Gastrocnemius medialis (tissue), 4 donors: Measurements from ENCODE around the gene RAD23B.

Experiments used
- POLR2A ChIP-seq, 2 donors: fragments of 450-650 bp; IDR thresholded peaks; one replicate each; pipeline ENCODE4 v1.6.1; 2017; ENCODE audit warnings: antibody characterized with exemption in 2 of 2, mild to moderate bottlenecking in 2 of 2, moderate library complexity in 2 of 2
- TF ChIP-seq, protein P1 (sequence below), 5 experiments: fragments of 450-650 bp in 3 of 5; fragments of 200-600 bp in 2 of 5; sonication (generic) in 2 of 5; IDR thresholded peaks in 4 of 5; conservative IDR thresholded peaks in 1 of 5; 1 replicate in 4 of 5; 2 replicates in 1 of 5; pipeline ENCODE4 v1.5.1; 2016 to 2019; ENCODE audit warnings: antibody characterized with exemption in 5 of 5, mild to moderate bottlenecking in 3 of 5, moderate library complexity in 3 of 5

DNA sequence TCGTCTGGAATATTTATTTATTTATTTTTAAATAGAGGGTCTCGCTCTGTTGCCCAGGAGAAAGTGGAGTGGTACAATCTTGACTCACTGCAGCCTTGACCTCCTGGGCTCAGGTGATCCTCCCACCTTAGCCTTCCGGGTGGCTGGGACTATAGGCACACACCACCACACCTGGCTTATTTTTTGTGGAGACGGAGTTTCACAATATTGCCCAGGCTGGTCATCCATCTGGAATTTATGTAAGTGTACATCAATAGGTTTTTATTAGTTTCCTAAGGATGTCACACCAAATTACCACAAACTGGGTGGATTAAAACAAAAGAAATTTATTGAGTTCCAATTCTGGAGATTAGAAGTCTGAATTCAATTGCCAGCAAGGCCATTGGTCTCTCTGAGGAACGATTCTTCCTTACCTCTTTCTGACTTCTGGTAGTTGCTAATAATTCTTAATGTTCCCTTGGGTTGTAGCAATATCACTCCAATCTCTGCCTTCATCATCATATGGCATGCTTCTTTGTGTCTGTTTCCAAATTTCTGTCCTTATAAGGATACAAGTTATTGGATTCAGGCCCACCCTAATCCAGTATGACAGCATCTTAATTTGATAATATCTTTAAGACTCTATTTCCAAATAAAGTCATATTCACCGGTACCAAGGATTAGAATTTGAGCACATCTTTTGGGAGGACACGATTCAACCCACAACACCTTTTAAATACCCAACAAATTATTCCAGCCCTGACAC lies 16.3 kb upstream of the RAD23B start:
- no peak for TF ChIP-seq POLR2A (IDR thresholded peaks at IDR 0.05)
- TF ChIP-seq, protein P1, sequence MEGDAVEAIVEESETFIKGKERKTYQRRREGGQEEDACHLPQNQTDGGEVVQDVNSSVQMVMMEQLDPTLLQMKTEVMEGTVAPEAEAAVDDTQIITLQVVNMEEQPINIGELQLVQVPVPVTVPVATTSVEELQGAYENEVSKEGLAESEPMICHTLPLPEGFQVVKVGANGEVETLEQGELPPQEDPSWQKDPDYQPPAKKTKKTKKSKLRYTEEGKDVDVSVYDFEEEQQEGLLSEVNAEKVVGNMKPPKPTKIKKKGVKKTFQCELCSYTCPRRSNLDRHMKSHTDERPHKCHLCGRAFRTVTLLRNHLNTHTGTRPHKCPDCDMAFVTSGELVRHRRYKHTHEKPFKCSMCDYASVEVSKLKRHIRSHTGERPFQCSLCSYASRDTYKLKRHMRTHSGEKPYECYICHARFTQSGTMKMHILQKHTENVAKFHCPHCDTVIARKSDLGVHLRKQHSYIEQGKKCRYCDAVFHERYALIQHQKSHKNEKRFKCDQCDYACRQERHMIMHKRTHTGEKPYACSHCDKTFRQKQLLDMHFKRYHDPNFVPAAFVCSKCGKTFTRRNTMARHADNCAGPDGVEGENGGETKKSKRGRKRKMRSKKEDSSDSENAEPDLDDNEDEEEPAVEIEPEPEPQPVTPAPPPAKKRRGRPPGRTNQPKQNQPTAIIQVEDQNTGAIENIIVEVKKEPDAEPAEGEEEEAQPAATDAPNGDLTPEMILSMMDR (IDR thresholded peaks at IDR 0.05 in 4 of 5, conservative IDR thresholded peaks at IDR 0.05 in 1 of 5) = no peak
